CD4-positive, alpha-beta T cell treated with Interleukin-2 at 100 ng/mL for 4 hours (primary cell): Measurements from ENCODE around the gene ITPK1.

Source experiments
- DNase-seq: peaks from one replicate; pipeline ENCODE4 v3.0.0-alpha.2; 2020; ENCODE audit warnings: low spot score

Gene ITPK1

GRCh38 chr14:93044556-93044955 is 71.2 kb downstream of the ITPK1 start:
- no peak for DNase-seq

- DNase-seq = no peak
Observed at GRCh38 chr14:93044121-93044520, 71.6 kb downstream of the ITPK1 start.

- no peak for DNase-seq
Observed at GRCh38 chr14:93042968-93043940, 72.5 kb downstream of the ITPK1 start.

- no peak for DNase-seq
Observed at GRCh38 chr14:93041830-93042229, 73.9 kb downstream of the ITPK1 start.

- no peak for DNase-seq
Observed at GRCh38 chr14:93040982-93041381, 74.7 kb downstream of the ITPK1 start.

GRCh38 chr14:93040443-93040842 is 75.3 kb downstream of the ITPK1 start:
- DNase-seq = no peak

- no peak for DNase-seq
Observed at GRCh38 chr14:93039649-93040315, 75.9 kb downstream of the ITPK1 start.

- DNase-seq = no peak
Observed at GRCh38 chr14:93037351-93037750, 78.4 kb downstream of the ITPK1 start.

GRCh38 chr14:93036652-93037345 is 78.9 kb downstream of the ITPK1 start:
- no peak for DNase-seq

GRCh38 chr14:93035917-93036651 is 79.6 kb downstream of the ITPK1 start:
- DNase-seq = no peak

GRCh38 chr14:93035585-93035916 is 80.2 kb downstream of the ITPK1 start:
- no peak for DNase-seq

GRCh38 chr14:93034671-93034994 is 81.1 kb downstream of the ITPK1 start:
- no peak for DNase-seq

GRCh38 chr14:93033983-93034670 is 81.6 kb downstream of the ITPK1 start:
- peak; percentile 34 for DNase-seq

- no peak for DNase-seq
Observed at GRCh38 chr14:93033084-93033982, 82.4 kb downstream of the ITPK1 start.

GRCh38 chr14:93032421-93032936 is 83.2 kb downstream of the ITPK1 start:
- DNase-seq = no peak

GRCh38 chr14:93031505-93032315 is 84.0 kb downstream of the ITPK1 start:
- no peak for DNase-seq

GRCh38 chr14:93030761-93031160 is 85.0 kb downstream of the ITPK1 start:
- no peak for DNase-seq

- no peak for DNase-seq
Observed at GRCh38 chr14:93029911-93030508, 85.7 kb downstream of the ITPK1 start.

GRCh38 chr14:93029417-93029816 is 86.3 kb downstream of the ITPK1 start:
- DNase-seq = no peak
